ENCODE results near the gene SDHD. TPM values are rescaled to one million over a fixed set of nuclear protein-coding genes. Genes with fewer than 3 reads are reported as not detected.
A peak's percentile ranks its signal among the peaks of the same experiment; 100 is the strongest.

SDHD gene
- 10 to 100 TPM; 48.7 to 60.5 TPM for total RNA-seq
- 75.9 TPM for polyA plus RNA-seq (ENCODE audit: insufficient read depth, low read depth, low replicate concordance)
- long read RNA-seq, donor 1, transcript SDHD-201 (4 exons, 1,439 nt) = major isoform, 98 of 145 reads
- long read RNA-seq, donor 1, partial matches to known transcripts = 37 of 145 reads
- long read RNA-seq, donor 1, other reads (novel, unspliced or antisense) = 8 of 145 reads
- long read RNA-seq, donor 2, transcript SDHD-201 (4 exons, 1,439 nt) = major isoform, 56 of 64 reads
- long read RNA-seq, donor 2, partial matches to known transcripts = 0 of 64 reads
- long read RNA-seq, donor 2, other reads (novel, unspliced or antisense) = 6 of 64 reads

DNA sequence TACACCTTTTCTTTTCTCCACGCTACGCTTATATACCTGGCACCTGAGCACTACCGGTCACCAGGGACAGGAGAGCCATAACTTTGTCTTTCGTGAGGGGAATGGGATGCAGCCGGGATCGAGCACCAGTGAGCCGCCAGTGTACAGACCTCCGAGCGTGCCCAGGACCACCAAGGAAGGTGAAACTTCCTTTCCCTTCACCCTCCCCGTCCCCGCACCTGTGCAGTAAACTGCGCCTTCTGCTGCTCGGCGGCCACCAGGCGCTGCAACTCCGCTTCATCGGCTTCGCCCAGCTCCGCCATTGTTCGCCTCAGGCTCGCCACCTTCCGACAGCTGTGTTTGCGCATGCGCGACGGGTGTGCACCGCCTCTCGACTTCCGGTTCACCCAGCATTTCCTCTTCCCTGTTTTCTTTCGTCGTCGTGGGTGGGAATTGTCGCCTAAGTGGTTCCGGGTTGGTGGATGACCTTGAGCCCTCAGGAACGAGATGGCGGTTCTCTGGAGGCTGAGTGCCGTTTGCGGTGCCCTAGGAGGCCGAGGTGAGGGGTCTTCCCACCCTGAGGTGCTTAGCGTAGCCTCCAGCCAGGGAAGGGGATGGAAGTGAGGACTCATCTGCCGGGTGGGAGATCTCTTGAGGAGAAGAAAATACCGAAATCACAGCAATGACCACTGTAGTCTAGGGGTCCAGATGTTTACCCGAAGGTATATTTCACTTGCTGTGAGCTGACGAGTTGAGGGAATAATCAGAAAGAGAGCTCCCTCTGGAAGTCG, at the start of gene SDHD, which contains the start of gene TIMM8B:
SDHD (plus strand) TSS at position 452 of the 770 bp plus-strand sequence; CDS start at position 487, 35 bp downstream.
TIMM8B (minus strand) TSS at position 335 of the 770 bp plus-strand sequence; CDS start at position 302, 33 bp downstream.
- WGBS, 2 donors = 0% methylated on average over 39 to 45 of the region's 45 CpGs
- Histone ChIP-seq H3K4me1 (peaks cover 15% of the 10 kb centered on the region), H3K27ac (peak within 1 kb of the TSS; percentile 53 to 80), H3K36me3 (ENCODE audit: low read depth, missing control alignments) (no peaks in the 10 kb centered on the region), H3K9me3 (no peaks in the 10 kb centered on the region), H3K27me3 (no peaks in the 10 kb centered on the region), H3K4me3 (peak within 1 kb of the TSS; percentile 83 to 91)
- peak; percentile 96 for DNase-seq
- intact Hi-C loops (cut with DNase I; ENCODE audit: low total_unique reads) = no loop called here
- TF ChIP-seq POLR2A (IDR thresholded peaks at IDR 0.05) = no peak
- TF ChIP-seq, protein P1, sequence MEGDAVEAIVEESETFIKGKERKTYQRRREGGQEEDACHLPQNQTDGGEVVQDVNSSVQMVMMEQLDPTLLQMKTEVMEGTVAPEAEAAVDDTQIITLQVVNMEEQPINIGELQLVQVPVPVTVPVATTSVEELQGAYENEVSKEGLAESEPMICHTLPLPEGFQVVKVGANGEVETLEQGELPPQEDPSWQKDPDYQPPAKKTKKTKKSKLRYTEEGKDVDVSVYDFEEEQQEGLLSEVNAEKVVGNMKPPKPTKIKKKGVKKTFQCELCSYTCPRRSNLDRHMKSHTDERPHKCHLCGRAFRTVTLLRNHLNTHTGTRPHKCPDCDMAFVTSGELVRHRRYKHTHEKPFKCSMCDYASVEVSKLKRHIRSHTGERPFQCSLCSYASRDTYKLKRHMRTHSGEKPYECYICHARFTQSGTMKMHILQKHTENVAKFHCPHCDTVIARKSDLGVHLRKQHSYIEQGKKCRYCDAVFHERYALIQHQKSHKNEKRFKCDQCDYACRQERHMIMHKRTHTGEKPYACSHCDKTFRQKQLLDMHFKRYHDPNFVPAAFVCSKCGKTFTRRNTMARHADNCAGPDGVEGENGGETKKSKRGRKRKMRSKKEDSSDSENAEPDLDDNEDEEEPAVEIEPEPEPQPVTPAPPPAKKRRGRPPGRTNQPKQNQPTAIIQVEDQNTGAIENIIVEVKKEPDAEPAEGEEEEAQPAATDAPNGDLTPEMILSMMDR (IDR thresholded peaks at IDR 0.05) = peak in 2 of 3 experiments; percentile 16 to 20

DNA sequence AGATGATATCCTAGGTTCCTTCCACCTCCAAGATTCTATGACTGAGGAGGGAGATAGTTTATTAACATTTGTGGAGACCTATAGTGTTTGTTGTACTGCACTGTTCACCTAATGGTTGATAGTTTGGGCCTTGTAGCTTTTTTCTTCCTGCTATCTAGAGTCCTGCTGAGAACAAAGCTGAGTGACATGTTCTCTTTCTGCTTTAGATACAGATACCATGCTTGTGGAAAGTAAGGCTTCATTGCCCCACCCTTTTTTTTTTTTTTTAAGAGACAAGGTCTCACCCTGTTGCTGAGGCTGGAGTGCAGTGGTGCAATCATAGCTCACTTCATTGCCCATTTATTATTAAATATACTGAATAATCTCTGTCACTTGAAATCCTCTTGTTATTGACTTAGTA, 49.1 kb upstream of the SDHD start:
- TF ChIP-seq, protein P1 (IDR thresholded peaks at IDR 0.05) = no peak
- no peak for TF ChIP-seq POLR2A (IDR thresholded peaks at IDR 0.05)
- H3K27me3 ChIP-seq = no peaks in the 10 kb centered on the region
- DNase-seq = no peak
- H3K9me3 ChIP-seq = no peaks in the 10 kb centered on the region
- no peak overlapping the region for H3K4me3 ChIP-seq
- no peaks in the 10 kb centered on the region for H3K36me3 ChIP-seq (ENCODE audit: low read depth, missing control alignments)
- intact Hi-C loops (cut with DNase I; ENCODE audit: low total_unique reads) = no loop called here
- H3K27ac ChIP-seq = no peak overlapping the region
- H3K4me1 ChIP-seq = no peaks in the 10 kb centered on the region

DNA sequence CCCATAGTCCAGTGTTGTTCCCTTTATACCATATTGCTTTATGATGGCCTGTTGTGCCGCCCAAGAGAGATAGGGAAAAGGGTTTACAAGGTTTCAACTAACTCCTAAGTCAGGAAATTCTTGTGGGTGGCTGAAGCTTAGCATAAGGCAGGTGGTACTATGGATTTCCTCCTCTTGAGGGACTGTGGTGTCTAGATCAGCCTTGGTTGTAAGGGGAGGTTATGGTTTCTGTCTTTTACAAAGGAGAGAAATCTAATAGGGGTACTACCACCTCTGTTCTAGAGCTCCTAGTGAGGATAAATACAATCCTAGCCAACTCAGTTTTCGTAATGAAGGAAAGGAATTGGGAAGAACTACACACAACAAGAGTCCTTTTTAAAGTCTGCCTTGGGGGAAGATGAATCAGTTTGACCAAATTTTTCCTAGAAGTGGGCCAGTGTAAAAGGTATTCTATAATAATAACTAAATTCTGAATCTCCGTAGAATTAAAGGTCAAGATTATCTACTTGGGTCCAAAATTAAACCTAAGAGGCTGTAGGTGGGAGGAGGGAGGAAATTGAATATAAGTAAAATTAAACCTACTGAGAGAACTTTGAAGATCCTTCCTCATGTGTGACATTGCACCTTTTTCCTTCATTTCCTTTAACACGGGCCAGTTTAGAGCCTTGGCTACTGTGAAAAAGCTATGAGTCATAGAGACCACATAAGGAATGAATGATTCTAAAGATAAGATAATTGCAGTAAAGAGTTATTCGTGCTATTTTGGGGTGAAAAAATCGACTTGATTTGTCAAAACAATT, 44.3 kb upstream of the SDHD start:
- Histone ChIP-seq H3K4me1 (no peaks in the 10 kb centered on the region), H3K4me3 (no peak overlapping the region), H3K9me3 (no peaks in the 10 kb centered on the region), H3K27ac (no peak overlapping the region), H3K36me3 (ENCODE audit: low read depth, missing control alignments) (no peaks in the 10 kb centered on the region), H3K27me3 (no peaks in the 10 kb centered on the region)
- TF ChIP-seq POLR2A (IDR thresholded peaks at IDR 0.05) = no peak
- TF ChIP-seq, protein P1 (IDR thresholded peaks at IDR 0.05) = no peak
- WGBS, 2 donors = 74 to 83% methylated on average over 6 of the region's 6 CpGs
- intact Hi-C loops (cut with DNase I; ENCODE audit: low total_unique reads) = no loop called here
- no peak for DNase-seq

DNA sequence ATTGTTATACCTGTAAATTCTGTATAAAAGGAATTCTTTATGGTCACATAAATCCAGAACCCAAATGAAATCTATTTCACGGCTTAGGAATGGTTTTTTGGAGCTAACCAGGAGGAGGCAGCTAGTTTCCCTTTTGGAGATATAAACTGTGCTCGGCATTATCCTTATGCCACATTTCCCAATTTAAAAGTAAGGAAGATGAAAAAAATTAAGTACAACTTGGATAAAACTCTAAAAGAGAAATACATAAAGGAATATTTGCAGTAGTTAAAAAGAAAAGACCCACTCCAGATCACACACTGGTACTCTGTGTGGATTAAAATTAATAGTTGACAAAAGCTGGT, 43.7 kb upstream of the SDHD start:
- WGBS, 2 donors = 91 to 95% methylated on average over 2 of the region's 2 CpGs
- no peak overlapping the region for H3K27ac ChIP-seq
- H3K36me3 ChIP-seq (ENCODE audit: low read depth, missing control alignments) = no peaks in the 10 kb centered on the region
- no peaks in the 10 kb centered on the region for H3K4me1 ChIP-seq
- H3K27me3 ChIP-seq = no peaks in the 10 kb centered on the region
- no peak overlapping the region for H3K4me3 ChIP-seq
- DNase-seq = no peak
- TF ChIP-seq POLR2A (IDR thresholded peaks at IDR 0.05) = no peak
- TF ChIP-seq, protein P1 (IDR thresholded peaks at IDR 0.05) = no peak
- no peaks in the 10 kb centered on the region for H3K9me3 ChIP-seq
- intact Hi-C loops (cut with DNase I; ENCODE audit: low total_unique reads) = no loop called here
